HG03469 (cell line): ENCODE results near the gene ZNF500.
"Not testable (repeated sequence)": the region's sequence is repeated elsewhere in the genome, so short reads cannot be mapped to it uniquely, and the experiment has no call there.

Experiments
- ATAC-seq: cut with Tn5 transposase; IDR thresholded peaks from one replicate; pipeline ENCODE4 v1.9.1; 2021; ENCODE audit warnings: mild to moderate bottlenecking, moderate library complexity, moderate number of reproducible peaks; ENCODE audit not compliant: unreplicated experiment

The ZNF500 gene

GRCh38 chr16:4796982-4797804 is 30.2 kb upstream of the ZNF500 start:
- no peak for ATAC-seq

GRCh38 chr16:4795828-4796572 is 29.0 kb upstream of the ZNF500 start:
- ATAC-seq: no peak

GRCh38 chr16:4795181-4795827 is 28.3 kb upstream of the ZNF500 start, which contains the start of gene SMIM22:
TSS of gene SMIM22 (plus strand) at chr16:4795369. CDS start at chr16:4795735, 366 bp downstream.
- no peak for ATAC-seq

- ATAC-seq: no peak
Observed at GRCh38 chr16:4792951-4793513, 26.1 kb upstream of the ZNF500 start.

GRCh38 chr16:4790871-4791270 is 23.9 kb upstream of the ZNF500 start:
- ATAC-seq: no peak

- ATAC-seq: no peak
Observed at GRCh38 chr16:4790261-4790660, 23.3 kb upstream of the ZNF500 start.

- no peak for ATAC-seq
Observed at GRCh38 chr16:4788910-4789309, 21.9 kb upstream of the ZNF500 start.

- ATAC-seq: no peak
Observed at GRCh38 chr16:4788489-4788889, 21.5 kb upstream of the ZNF500 start.

GRCh38 chr16:4787627-4788482 is 20.9 kb upstream of the ZNF500 start, which contains the start of gene SEPTIN12:
TSS of gene SEPTIN12 (minus strand) at chr16:4788345. CDS start at chr16:4787645, 700 bp downstream.
- no peak for ATAC-seq

GRCh38 chr16:4787068-4787467 is 20.1 kb upstream of the ZNF500 start:
- ATAC-seq: no peak

- no peak for ATAC-seq
Observed at GRCh38 chr16:4785758-4786433, 18.9 kb upstream of the ZNF500 start.

GRCh38 chr16:4784444-4784987 is 17.6 kb upstream of the ZNF500 start:
- ATAC-seq: not testable (repeated sequence)

GRCh38 chr16:4783951-4784336 is 17.0 kb upstream of the ZNF500 start:
- no peak for ATAC-seq

- no peak for ATAC-seq
Observed at GRCh38 chr16:4783251-4783950, 16.4 kb upstream of the ZNF500 start.

- ATAC-seq: no peak
Observed at GRCh38 chr16:4780235-4780634, 13.3 kb upstream of the ZNF500 start.

- ATAC-seq: no peak
Observed at GRCh38 chr16:4778050-4778392, 11.1 kb upstream of the ZNF500 start.

GRCh38 chr16:4777339-4778049 is 10.5 kb upstream of the ZNF500 start:
- ATAC-seq: no peak

GRCh38 chr16:4776141-4776705 is 9.3 kb upstream of the ZNF500 start:
- ATAC-seq: no peak
